GM10248 (cell line): ENCODE data around the gene XAF1.
A peak's percentile ranks its signal among the peaks of the same experiment; 100 is the strongest.

Source experiments
- CTCF ChIA-PET: fragments of 300-600 bp; sonication (Branson Sonifier 250); formaldehyde crosslinking; extraction: SDS; loops from one replicate; lab custom pipeline; 2021; ENCODE audit warnings: antibody characterized with exemption; lab: Yijun Ruan, JAX
- POLR2A ChIA-PET: fragments of 350-650 bp; sonication (Branson Sonifier 250); formaldehyde crosslinking; extraction: SDS; loops from one replicate; lab custom pipeline; 2020; ENCODE audit warnings: antibody characterized with exemption; lab: Yijun Ruan, JAX
- DNase-seq: peaks from one replicate; pipeline ENCODE4 v3.0.0; 2012; ENCODE audit errors: extremely low spot score
- CTCF ChIP-seq: IDR thresholded peaks from 2 replicates; pipeline ENCODE4 v1.5.1; 2012; ENCODE audit warnings: mild to moderate bottlenecking, low read depth; ENCODE audit errors: extremely low read depth, missing control alignments, control extremely low read depth

Gene XAF1, protein sequence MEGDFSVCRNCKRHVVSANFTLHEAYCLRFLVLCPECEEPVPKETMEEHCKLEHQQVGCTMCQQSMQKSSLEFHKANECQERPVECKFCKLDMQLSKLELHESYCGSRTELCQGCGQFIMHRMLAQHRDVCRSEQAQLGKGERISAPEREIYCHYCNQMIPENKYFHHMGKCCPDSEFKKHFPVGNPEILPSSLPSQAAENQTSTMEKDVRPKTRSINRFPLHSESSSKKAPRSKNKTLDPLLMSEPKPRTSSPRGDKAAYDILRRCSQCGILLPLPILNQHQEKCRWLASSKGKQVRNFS

GRCh38 chr17:6755731-6756184, at the start of gene XAF1:
XAF1 (plus strand) TSS chr17:6756046; CDS start chr17:6756079, 33 bp downstream.
- peak; percentile 58 for DNase-seq
- no peak for TF ChIP-seq CTCF
- POLR2A ChIA-PET: no interaction called here
- CTCF ChIA-PET: no interaction called here

DNA sequence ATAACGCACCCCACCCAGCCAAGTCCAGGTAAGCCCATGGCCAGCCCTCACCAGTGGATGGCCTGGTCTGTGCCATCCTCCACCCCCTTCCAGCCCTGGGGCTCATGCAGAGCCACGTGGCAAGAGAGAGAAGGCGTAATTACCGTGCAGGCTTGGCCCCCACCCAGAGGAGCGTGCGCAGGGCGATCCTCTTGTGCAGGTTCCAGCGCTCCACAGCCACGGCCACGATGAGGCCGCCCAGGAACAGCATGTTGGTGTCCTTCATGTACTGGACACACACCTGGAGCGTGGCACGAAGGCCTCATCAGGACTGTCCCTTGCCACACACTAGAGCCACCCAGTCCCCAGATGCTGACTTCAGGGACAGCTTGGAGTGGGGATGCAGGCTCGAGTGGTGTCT, 49.3 kb upstream of the XAF1 start:
- TF ChIP-seq CTCF: no peak
- POLR2A ChIA-PET: no interaction called here
- DNase-seq: no peak
- CTCF ChIA-PET: interaction anchor here (0.7 kb wide), 1 partner anchor 10 kb away, joined by 3 read pairs; no protein-coding TSS in a partner anchor

DNA sequence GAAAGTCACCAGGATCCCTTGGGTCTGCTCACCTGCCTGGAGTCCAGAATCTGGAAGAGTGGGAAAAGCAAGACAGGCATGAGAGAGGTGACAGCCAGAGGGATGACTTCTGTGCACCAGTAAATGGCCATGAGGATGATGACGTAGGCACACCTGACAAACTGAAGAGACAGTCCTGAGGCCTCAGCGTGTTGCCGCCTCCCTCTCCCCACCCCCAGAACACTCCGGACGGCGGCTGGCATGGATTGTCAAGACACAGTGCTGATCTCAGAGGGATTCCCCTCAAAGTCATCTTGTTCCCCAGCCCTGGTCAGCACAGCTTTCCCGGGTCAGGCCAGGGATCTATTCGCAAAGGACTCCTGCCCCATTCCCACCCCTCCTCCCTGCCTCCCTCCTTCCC, 48.9 kb upstream of the XAF1 start:
- DNase-seq: no peak
- ChIA-PET CTCF (no interaction called here), POLR2A (no interaction called here)
- no peak for TF ChIP-seq CTCF

- no peak for DNase-seq
- no peak for TF ChIP-seq CTCF
- ChIA-PET CTCF (no interaction called here), POLR2A (interaction anchor here (0.5 kb wide), 1 partner anchor 162 kb away, joined by 3 read pairs; no protein-coding TSS in a partner anchor)
Measured at GRCh38 chr17:6708357-6708961, 47.4 kb upstream of the XAF1 start.

- ChIA-PET CTCF (no interaction called here), POLR2A (no interaction called here)
- DNase-seq: no peak
- no peak for TF ChIP-seq CTCF
Measured at GRCh38 chr17:6710317-6710716, 45.5 kb upstream of the XAF1 start.

DNA sequence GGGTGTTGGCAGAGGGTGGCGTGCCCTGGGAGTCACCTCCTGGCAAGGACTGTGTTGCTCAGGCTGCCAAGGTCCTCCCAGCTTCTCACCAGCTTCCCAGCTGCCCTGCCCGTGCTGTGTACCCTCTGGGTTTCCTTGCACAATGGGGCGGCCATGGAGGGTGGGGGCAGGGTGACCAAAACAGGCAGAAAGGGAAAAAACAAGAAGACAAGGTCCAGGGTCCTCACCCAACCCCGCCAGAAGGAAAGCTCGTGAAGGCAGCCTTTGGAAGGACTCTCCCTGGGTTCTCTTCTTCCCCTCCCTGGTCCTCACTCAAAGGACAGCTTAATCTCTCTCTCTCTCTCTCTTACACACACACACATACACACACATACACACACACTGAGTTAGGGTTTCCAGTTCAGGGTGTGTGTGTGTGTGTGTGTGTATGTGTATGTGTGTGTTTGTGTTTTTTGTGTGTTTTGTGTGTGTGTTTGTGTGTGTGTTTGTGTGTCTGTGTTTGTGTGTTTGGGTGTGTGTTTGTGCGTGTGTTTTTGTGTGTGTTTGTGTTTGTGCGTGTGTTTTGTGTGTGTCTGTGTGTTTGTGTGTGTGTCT, 44.7 kb upstream of the XAF1 start:
- TF ChIP-seq CTCF: no peak
- CTCF ChIA-PET: no interaction called here
- no peak for DNase-seq
- POLR2A ChIA-PET: no interaction called here
